HG02943 (cell line): ENCODE data around the gene ADSL.
"Not testable (repeated sequence)": the region's sequence is repeated elsewhere in the genome, so short reads cannot be mapped to it uniquely, and the experiment has no call there.

Experiments used
- ATAC-seq: cut with Tn5 transposase; IDR thresholded peaks from one replicate; pipeline ENCODE4 v1.9.1; 2021; ENCODE audit warnings: mild to moderate bottlenecking, low read depth, moderate library complexity; ENCODE audit not compliant: unreplicated experiment

The ADSL gene

DNA sequence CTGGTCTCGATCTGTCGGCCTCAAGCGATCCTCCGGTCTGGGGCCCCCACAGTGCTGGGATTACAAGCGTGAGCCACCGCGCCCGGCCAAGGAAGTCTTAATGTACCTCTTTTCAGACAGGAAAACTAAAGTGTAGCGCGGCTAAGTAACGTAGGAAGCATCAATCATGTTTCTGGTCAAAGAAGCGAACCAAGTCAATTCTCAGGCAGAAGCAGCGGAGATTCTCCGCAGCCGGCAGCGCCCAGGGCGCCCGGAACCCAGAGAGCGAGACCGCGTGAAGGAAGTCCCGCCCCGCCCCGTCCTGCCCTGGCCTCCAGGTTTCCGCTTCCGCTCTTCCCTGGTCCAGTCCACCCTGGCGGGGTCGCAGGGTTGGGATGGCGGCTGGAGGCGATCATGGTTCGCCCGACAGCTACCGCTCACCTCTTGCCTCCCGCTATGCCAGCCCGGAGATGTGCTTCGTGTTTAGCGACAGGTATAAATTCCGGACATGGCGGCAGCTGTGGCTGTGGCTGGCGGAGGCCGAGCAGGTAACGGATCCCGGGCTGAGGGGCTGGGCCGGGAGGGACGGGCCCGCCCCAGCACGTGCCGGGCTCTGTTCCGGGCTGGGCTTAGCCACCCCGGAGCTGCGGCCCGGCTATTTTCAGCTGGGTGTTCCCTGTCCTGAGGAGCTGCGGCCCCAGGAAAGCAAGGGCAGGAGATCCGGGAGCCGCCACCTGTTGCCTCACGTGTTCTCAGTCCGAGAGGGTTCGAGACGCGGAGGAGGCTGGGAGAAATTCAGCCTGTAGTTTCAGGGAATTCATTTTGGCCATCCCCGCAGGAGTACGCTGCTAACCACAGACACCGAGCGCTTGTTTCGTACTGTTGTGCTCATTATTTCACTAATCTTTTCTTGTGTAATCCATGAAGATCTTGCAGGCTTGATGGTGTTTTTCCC is at the start of gene ADSL:
ADSL (plus strand) TSS at position 316 of the 934 bp plus-strand sequence; CDS start at position 375, 59 bp downstream.
- peak; percentile 75 for ATAC-seq

DNA sequence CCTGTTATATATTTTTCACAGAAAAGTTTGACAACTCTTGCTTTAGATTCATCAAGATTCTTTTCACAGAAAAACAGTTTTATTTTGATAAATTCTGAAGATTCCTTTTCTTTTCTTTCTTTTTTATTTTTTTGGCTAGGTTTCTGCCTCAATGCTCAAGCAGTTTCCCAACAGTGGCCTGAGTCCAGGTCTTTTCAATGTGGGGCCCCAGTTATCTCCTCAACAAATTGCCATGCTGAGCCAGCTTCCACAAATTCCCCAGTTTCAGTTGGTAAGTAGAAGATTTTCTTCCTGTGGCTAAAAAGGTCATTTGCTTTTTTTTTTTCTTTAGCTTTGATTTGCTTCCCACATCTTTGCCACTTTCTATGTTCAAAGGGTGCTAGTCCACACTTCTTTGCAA is 46.0 kb upstream of the ADSL start:
- ATAC-seq = no peak

DNA sequence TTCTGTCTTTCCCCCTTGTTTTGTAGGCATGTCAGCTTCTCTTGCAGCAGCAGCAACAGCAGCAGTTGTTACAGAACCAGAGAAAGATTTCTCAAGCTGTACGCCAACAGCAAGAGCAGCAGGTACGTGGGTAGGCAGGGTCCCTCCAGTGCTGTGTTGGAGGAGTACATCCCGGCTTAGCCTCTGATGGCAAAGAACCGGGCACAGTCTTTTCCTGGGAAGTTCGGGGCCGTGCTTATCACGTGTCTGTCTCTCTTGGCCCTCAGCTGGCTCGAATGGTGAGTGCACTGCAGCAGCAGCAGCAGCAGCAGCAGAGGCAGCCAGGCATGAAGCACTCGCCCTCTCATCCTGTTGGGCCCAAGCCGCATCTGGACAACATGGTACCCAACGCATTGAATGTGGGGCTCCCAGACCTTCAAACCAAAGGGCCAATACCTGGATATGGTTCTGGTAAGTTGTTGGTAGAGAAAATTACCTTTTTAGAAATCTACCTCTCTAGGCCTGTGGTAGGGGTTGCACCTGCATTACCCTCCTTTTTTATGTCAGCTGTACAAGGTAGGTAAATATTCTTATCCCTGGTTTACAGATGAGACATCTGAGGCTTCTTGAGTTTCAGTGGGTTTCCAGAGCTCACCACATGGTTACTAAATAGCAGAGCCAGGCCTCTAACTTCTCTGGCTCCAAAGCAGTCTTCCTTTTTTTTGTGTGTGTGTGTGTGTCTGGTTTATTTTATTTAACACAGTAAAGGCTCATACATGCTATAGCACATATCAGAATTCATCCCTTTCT is 45.2 kb upstream of the ADSL start:
- peak; percentile 86 for ATAC-seq

DNA sequence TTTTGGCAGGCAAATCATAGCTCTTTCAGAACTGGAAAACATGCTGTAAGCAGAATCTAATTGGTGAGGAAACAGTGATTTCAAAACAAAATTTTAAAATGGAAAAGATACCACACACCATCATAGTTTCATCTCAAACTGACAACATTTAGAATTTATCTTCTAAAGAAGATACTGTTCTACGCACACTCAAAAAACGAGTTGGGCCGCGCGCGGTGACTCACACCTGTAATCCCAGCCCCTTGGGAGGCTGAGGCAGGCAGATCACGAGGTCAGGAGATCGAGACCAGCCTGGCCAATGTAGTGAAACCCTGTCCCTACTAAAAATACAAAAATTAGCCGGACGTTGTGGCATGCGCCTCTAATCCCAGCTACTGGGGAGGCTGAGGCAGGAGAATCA is 44.2 kb upstream of the ADSL start:
- ATAC-seq = no peak

DNA sequence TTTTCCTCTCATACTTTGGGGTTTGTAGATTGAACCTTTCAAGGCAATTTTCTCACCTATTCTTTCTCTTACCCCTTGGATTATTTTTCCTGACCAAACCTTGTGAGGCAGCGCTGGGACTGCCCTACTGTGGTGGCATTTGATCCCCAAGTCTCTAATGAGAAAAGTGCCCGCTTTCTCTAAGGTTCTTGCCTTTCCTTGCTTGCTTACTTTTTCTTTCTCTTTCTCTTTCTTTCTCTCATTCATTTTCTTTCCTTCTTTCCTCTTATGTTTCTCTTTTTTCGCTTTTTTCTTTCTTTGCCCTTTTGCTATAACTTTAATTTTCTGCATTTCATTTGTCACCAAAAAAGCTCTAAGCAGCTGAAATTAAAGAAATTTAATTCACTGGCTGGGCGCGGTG is 40.7 kb upstream of the ADSL start:
- ATAC-seq = no peak

DNA sequence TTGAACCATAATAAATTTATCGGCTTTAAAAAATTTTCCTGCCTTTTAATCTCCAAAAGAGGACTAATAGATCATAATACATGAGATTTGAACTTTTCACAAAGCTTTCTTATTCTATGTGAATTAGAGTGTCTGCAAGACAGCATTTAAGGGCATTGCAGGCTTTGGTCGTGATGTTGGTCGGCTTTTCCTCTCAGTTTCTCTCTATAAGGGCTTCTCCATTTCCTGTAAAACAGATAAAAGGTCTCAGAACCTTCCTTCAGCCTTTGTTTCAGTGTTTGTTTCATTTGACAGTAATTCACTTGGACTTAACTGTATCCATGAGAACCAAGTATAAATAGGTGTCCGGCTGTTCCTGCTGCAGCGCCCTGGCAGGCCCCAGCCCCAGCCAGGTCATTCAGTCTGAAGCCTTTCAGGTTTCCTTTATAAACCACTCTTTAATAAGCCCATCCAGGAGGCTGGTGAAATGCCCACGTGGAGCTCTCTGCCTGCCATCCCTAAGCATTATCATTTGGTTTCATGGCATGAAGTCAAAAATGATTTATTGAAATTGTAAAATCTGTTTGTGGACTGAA is 37.2 kb upstream of the ADSL start:
- no peak for ATAC-seq

DNA sequence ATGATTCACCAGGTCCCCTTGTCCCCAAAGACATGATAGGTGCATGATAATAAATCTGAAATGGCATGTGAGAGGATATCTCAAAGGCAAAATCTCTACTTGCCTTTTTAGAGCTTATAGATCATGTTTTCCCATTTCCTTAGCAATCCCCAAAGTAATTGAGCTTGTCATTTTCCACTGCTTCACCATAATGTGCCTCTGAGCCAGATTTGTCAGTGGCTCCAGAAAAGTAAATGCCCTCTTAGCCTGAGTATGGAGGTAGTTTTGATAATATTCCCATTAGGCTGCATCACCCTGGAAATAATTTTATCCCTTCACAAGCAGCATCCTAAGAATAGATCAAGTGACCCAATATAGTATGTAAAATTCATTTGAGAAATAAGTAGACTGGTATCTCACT is 36.7 kb upstream of the ADSL start:
- ATAC-seq = no peak

GRCh38 chr22:40310081-40310767 is 36.1 kb upstream of the ADSL start:
- no peak for ATAC-seq

DNA sequence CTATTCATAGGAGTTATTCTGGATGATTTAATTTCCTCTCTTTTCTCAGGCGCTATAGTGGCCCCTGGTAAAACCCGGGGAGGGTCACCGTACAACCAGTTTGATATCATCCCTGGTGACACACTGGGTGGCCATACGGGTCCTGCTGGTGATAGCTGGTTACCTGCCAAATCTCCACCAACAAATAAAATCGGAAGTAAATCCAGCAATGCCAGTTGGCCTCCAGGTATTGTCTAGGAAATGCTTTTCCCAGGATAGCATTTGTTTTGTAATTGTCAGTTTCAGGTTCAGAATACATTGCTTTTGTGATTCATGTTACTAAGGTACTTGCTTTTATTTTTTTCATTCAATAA is 35.6 kb upstream of the ADSL start:
- ATAC-seq = no peak

DNA sequence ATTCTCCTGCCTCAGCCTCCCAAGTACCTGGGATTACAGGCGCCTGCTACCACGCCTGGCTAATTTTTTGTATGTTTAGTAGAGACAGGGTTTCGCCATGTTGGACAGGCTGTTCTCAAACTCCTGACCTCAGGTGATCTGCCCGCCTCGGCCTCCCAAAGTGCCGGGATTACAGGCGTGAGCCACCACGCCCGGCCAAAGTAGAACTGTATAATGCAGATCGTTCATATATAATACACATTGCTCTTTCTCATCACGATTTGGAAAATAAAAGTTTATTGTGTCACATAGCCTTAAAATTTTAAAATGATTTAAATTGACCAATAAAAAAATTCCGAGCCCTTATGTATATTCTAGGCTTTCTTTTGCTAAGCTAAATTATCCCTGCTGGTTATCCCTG is 34.7 kb upstream of the ADSL start:
- not testable (repeated sequence) for ATAC-seq

- ATAC-seq = no peak
Measured at GRCh38 chr22:40312050-40312449, 34.2 kb upstream of the ADSL start.

GRCh38 chr22:40313007-40313406 is 33.3 kb upstream of the ADSL start:
- no peak for ATAC-seq

DNA sequence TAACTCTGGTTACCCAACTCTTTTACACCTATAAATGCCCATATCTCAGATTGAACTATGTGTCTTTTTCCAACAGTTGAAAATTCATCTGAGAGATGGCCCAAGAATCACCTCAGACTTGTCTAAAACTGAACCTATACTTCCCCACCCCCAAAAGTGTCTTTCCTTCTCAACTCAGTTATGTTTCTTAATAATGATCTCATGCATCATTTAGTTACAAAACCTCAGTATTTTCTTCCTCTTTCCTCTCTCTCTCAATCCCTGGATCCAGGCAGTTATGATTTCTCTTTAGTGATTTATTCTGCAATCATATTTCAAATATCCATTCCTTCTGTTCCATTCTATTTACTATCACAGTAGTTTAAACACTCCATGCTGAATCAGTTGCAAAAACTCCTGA is 32.3 kb upstream of the ADSL start:
- no peak for ATAC-seq

DNA sequence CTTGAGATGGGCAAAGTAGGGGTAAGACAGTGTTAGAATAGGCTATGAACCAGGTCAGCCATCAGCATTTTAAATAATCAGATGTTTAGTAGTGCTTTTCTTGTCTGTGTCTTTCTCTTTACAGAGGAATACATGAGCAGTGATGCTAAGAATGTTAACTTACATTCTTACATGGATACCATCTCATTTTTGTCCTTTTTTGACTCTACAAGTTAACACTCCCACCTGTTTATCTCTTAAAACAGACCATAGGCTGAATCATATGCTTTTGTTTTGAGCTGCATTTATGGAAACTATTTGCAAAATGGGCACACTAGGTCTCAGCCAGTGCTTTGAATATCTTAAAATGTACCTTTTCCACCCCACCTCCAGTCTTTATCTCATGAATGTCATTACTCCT is 25.6 kb upstream of the ADSL start:
- no peak for ATAC-seq

DNA sequence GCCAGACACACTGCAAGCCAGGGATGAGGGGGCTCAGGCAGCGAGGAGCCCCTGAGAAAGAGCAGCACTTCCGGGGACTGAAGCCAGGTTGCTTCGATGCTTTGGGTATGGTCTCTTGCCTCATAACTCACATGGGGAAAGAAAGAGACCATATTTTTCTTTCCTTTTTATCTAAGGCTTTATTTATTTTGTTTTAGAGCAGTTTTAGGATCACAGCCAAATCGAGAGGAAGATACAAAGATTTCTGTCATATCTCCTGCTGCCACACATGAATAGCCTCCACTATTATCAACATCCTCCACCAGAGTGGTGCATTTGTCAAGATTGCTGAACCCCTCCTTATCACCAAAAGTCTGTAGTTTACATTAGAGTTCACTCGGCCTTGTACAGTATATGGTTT is 24.3 kb upstream of the ADSL start:
- ATAC-seq = no peak

- no peak for ATAC-seq
Measured at GRCh38 chr22:40322818-40323447, 23.4 kb upstream of the ADSL start.

GRCh38 chr22:40323681-40324171 is 22.6 kb upstream of the ADSL start:
- ATAC-seq = no peak

DNA sequence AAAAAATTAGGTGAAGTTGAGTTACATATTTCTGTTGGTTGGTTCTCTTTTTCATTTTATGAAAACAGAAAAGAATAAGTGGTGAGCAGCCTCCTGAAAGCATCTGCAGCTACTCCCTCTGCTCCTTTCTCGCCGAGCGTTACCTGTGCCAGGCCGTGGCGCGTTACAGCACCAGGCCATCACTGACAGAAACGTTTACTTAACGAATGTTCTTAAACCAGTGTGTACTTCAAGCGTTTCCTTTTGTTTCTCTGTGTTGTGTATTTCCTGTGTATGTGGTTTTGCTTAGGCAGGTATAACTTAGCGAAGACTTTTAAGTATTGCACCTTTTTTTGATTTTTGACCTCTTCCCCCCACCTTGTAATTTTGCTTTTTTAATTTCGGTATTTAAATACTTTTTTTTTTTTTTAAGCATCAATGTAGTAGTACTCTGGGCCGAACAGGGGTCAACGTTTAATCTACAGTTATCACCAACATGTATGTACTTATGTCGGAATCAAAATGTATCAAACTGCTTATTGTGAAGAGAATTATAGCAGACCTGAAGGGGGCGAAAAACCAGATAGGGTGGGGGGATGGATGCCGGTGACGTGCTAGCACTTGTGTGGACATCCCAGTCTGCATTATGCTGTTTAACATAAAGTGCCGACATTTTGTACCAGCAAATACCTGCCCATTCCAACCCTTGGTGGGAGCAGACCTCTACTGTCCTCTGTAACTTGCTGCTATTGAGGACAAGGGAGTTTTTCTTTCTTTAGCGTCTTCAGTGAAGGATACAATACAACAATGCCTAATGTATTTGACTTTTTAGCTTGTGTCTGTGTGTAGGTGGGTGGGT is 21.6 kb upstream of the ADSL start:
- no peak for ATAC-seq

DNA sequence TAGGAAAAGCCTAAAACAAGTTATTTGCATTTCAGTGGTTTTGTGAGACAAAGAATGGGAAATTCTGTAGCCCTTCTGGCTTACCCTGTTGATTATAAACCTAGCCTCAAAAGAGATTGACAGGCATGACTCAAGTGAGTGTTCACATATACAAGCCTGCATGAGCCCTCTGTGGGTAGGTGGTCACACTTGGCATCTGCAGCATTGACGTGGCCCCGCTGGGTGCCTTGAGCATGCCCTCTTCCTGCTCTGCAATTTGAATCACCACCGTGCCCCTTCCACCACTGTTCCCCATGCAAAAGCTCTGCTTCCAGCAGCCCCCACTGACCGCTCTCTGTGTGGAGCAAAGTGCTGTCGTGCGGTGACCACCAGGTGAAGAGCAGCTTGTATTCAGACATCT is 21.0 kb upstream of the ADSL start:
- ATAC-seq = no peak
